Endothelial cell of umbilical vein (primary cell): ENCODE data around the gene DNMT3L. TPM values are rescaled to one million over a fixed set of nuclear protein-coding genes. Genes with fewer than 3 reads are reported as not detected.

Experiments used
- BruUV-seq: library from RNA; stranded (reverse); fragments of 400-500 nt; replicated peaks from 2 replicates; lab custom pipeline; 2021; lab: Mats Ljungman, UMichigan
- CTCF ChIA-PET: fragments of 300-600, 350-600 bp; sonication (Branson Sonifier 250); formaldehyde crosslinking; loops from one replicate; lab custom pipeline; 2021; ENCODE audit warnings: antibody characterized with exemption, inconsistent platforms; lab: Charles Lee
- POLR2A ChIA-PET: fragments of 300-600, 350-600 bp; sonication (Branson Sonifier 250); formaldehyde crosslinking; loops from one replicate; lab custom pipeline; 2021; ENCODE audit warnings: antibody characterized with exemption, inconsistent platforms; lab: Charles Lee
- DNase-seq: peaks from one replicate; pipeline ENCODE4 v3.0.0-alpha.2; 2011; ENCODE audit warnings: low read depth, low spot score
- FAIRE-seq: peaks from 2 replicates; lab custom pipeline; 2011; peaks lifted over from hg19 to GRCh38; lab: Jason Lieb, UNC
- H2AFZ ChIP-seq: 2 replicates; pipeline ENCODE4 v1.6.0; 2012; ENCODE audit warnings: low read depth, low read length, control low read depth, inconsistent platforms
- H3K27ac ChIP-seq: 2 replicates; pipeline ENCODE4 v1.5.1; 2011; ENCODE audit warnings: low read depth, mild to moderate bottlenecking, control low read depth, low read length, moderate library complexity; ENCODE audit not compliant: insufficient read depth
- H3K27me3 ChIP-seq, 2 experiments: 2 replicates each; pipeline versions ENCODE4 v1.6.0 to v1.6.1; 2011; ENCODE audit warnings: low read length in 2 of 2, mixed read lengths in 1 of 2; ENCODE audit not compliant: control insufficient read depth in 2 of 2, insufficient read depth in 2 of 2
- H3K36me3 ChIP-seq, 2 experiments: 2 replicates in 1 of 2; 3 replicates in 1 of 2; pipeline ENCODE4 v1.5.1; 2011; ENCODE audit warnings: low read length in 2 of 2, mild to moderate bottlenecking in 1 of 2, moderate library complexity in 1 of 2; ENCODE audit not compliant: control insufficient read depth in 2 of 2, insufficient read depth in 2 of 2; ENCODE audit errors: extremely low read depth in 1 of 2
- H3K4me1 ChIP-seq: 3 replicates; pipeline ENCODE4 v1.5.1; 2011; ENCODE audit warnings: mild to moderate bottlenecking, low read length; ENCODE audit not compliant: control insufficient read depth, insufficient read depth; ENCODE audit errors: extremely low read depth
- H3K4me2 ChIP-seq: 2 replicates; pipeline ENCODE4 v1.6.1; 2011; ENCODE audit warnings: low read length, control low read depth, mixed read lengths; ENCODE audit not compliant: insufficient read depth
- H3K4me3 ChIP-seq, 3 experiments: fragments of 200-600 bp in 1 of 3; sonication (generic), shearing (Covaris generic) in 1 of 3; replicated peaks in 1 of 3; 2 replicates each; pipeline ENCODE4 v1.5.1; 2011 to 2016; ENCODE audit warnings: control low read depth in 3 of 3, low read length in 3 of 3, mild to moderate bottlenecking in 2 of 3, inconsistent platforms in 1 of 3, low read depth in 1 of 3, moderate library complexity in 1 of 3; ENCODE audit not compliant: insufficient read depth in 1 of 3
- H3K79me2 ChIP-seq: 2 replicates; pipeline ENCODE4 v1.6.0; 2012; ENCODE audit warnings: low read length, inconsistent platforms; ENCODE audit not compliant: control insufficient read depth, insufficient read depth
- H3K9ac ChIP-seq: replicated peaks from 2 replicates; pipeline ENCODE3; 2011; ENCODE audit warnings: low read length, control low read depth; ENCODE audit not compliant: insufficient read depth; ENCODE audit errors: extremely low read depth
- H3K9me1 ChIP-seq: replicated peaks from 3 replicates; pipeline ENCODE4 v1.6.0; 2011; ENCODE audit warnings: mild to moderate bottlenecking, low read length; ENCODE audit not compliant: control insufficient read depth, insufficient read depth; ENCODE audit errors: extremely low read depth
- H3K9me3 ChIP-seq: replicated peaks from 2 replicates; pipeline ENCODE4 v1.5.1; 2012; ENCODE audit warnings: low read length, inconsistent platforms; ENCODE audit not compliant: control insufficient read depth, insufficient read depth
- H4K20me1 ChIP-seq: replicated peaks from 2 replicates; pipeline ENCODE3; 2011; ENCODE audit warnings: mild to moderate bottlenecking, low read length; ENCODE audit not compliant: control insufficient read depth, insufficient read depth; ENCODE audit errors: extremely low read depth
- EZH2 ChIP-seq: IDR thresholded peaks from 2 replicates; pipeline ENCODE4 v1.6.1; 2012; ENCODE audit warnings: borderline replicate concordance, low read depth, mild to moderate bottlenecking, moderate library complexity, low read length, inconsistent platforms; ENCODE audit not compliant: severe bottlenecking
- FOS ChIP-seq: IDR thresholded peaks from 2 replicates; pipeline ENCODE4 v1.6.1; 2011; ENCODE audit warnings: mild to moderate bottlenecking, low read length, moderate library complexity, borderline replicate concordance; ENCODE audit not compliant: insufficient read depth
- GATA2 ChIP-seq: IDR thresholded peaks from 2 replicates; pipeline ENCODE4 v1.7.0; 2011; ENCODE audit warnings: low read depth, mild to moderate bottlenecking, moderate library complexity, mixed read lengths, low read length; ENCODE audit not compliant: insufficient read length, insufficient read depth
- JUN ChIP-seq: IDR thresholded peaks from 2 replicates; pipeline ENCODE4 v1.6.1; 2011; ENCODE audit warnings: borderline replicate concordance, low read depth; ENCODE audit not compliant: insufficient read length, insufficient read depth
- MYC ChIP-seq: IDR thresholded peaks from one replicate; pipeline ENCODE4 v1.6.1; 2011; ENCODE audit warnings: mild to moderate bottlenecking, low read depth, low read length
- POLR2A ChIP-seq: IDR thresholded peaks from 2 replicates; pipeline ENCODE4 v1.6.1; 2012; ENCODE audit warnings: low read depth, mild to moderate bottlenecking, control low read depth, low read length
- POLR2AphosphoS5 ChIP-seq: IDR thresholded peaks from 2 replicates; pipeline ENCODE4 v1.6.1; 2012; ENCODE audit warnings: low read depth, mild to moderate bottlenecking, control low read depth, low read length, moderate library complexity; ENCODE audit not compliant: insufficient read depth
- dilution Hi-C: fragments of 300-500 bp; cut with MboI; formaldehyde crosslinking; loops from one replicate; pipeline ENCODE4 v1.15.0; 2019; ENCODE audit warnings: low sequenced_read_pairs; ENCODE audit not compliant: extremely low pct_ligation_motif_present
- intact Hi-C: fragments of 100-400 bp; cut with micrococcal nuclease; formaldehyde crosslinking; loops from one replicate; pipeline ENCODE4 v1.10.0; 2022
- polyA plus RNA-seq, 4 experiments: library from polyadenylated mRNA; depleted of rRNA in 3 of 4; stranded (reverse) in 3 of 4; unstranded in 1 of 4; fragments of >200 nt; gene quantifications; 2 replicates each; pipeline versions ENCODE4 v1.2.1 to v1.2.3, GENCODE V29; 2011 to 2012; ENCODE audit warnings: missing spikeins in 1 of 4
- total RNA-seq: library from RNA; stranded (reverse); gene quantifications from 2 replicates; pipeline ENCODE4 v1.2.3, GENCODE V29; 2021
- TF ChIP-seq, protein P1 (sequence below): IDR thresholded peaks from 2 replicates; pipeline ENCODE4 v1.6.1; 2011; ENCODE audit not compliant: insufficient read depth, insufficient read length
- TF ChIP-seq, protein P2 (sequence below), 2 donors: IDR thresholded peaks; 1 replicate in 1 of 2; 2 replicates in 1 of 2; pipeline ENCODE4 v1.5.1; 2011; ENCODE audit warnings: low read length in 2 of 2, mild to moderate bottlenecking in 2 of 2, moderate library complexity in 2 of 2, control low read depth in 1 of 2, inconsistent platforms in 1 of 2, low read depth in 1 of 2; ENCODE audit not compliant: insufficient read depth in 1 of 2; ENCODE audit errors: extremely low read depth in 1 of 2

Gene DNMT3L
- total and polyA plus RNA-seq, 2 donors (not counting 3 experiments of a cell fraction or from before 2014, with no cell fraction given): not detected

DNA sequence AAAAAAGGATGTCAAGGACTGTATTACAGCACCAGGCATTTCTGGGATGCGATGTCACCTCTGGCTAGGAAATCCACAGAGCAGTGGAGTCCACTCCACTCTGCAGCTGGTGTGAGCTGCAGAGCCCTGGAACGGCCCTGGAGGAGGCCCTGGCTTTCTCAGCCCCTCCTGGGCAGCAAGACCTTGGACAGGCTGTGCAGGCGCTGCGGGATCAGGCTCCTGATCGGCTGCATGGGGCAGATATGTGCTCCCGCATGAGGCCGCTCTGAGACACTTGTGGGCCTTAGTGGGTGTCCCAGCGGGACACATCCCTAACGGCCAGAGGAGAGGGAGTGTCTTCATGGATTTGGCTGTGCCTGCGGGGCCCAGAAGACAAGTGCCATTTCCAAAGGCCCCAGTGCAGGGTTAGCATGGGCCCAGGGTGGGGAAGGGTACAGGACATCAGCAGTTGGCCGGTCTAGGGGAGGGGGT is 6.2 kb downstream of the DNMT3L start:
- CTCF ChIA-PET: no interaction called here
- Histone ChIP-seq H3K36me3 (no peaks in the 10 kb centered on the region), H3K27ac (no peak overlapping the region), H3K4me2 (no peak overlapping the region), H3K4me1 (peaks cover 8% of the 10 kb centered on the region), H3K9me1 (no peaks in the 10 kb centered on the region), H3K79me2 (no peaks in the 10 kb centered on the region), H3K9ac (no peak overlapping the region), H3K27me3 (peaks cover 0 to 2% of the 10 kb centered on the region in 2 experiments), H3K9me3 (no peaks in the 10 kb centered on the region), H2AFZ (no peak overlapping the region), H3K4me3 (no peak overlapping the region), H4K20me1 (no peaks in the 10 kb centered on the region)
- intact Hi-C loops (no loop called here), dilution Hi-C loops (no loop called here)
- POLR2A ChIA-PET: no interaction called here
- no peak for DNase-seq
- TF ChIP-seq POLR2A (no peak), FOS (no peak), EZH2 (no peak), MYC (no peak), GATA2 (no peak), JUN (no peak), POLR2AphosphoS5 (no peak)
- TF ChIP-seq, protein P1, sequence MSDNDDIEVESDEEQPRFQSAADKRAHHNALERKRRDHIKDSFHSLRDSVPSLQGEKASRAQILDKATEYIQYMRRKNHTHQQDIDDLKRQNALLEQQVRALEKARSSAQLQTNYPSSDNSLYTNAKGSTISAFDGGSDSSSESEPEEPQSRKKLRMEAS: no peak
- TF ChIP-seq, protein P2, sequence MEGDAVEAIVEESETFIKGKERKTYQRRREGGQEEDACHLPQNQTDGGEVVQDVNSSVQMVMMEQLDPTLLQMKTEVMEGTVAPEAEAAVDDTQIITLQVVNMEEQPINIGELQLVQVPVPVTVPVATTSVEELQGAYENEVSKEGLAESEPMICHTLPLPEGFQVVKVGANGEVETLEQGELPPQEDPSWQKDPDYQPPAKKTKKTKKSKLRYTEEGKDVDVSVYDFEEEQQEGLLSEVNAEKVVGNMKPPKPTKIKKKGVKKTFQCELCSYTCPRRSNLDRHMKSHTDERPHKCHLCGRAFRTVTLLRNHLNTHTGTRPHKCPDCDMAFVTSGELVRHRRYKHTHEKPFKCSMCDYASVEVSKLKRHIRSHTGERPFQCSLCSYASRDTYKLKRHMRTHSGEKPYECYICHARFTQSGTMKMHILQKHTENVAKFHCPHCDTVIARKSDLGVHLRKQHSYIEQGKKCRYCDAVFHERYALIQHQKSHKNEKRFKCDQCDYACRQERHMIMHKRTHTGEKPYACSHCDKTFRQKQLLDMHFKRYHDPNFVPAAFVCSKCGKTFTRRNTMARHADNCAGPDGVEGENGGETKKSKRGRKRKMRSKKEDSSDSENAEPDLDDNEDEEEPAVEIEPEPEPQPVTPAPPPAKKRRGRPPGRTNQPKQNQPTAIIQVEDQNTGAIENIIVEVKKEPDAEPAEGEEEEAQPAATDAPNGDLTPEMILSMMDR (IDR thresholded peaks at IDR 0.05; ENCODE audit: extremely low read depth in 1 of 2, insufficient read depth in 1 of 2, low read depth in 1 of 2, low read length in 2 of 2): no peak
- no peak for FAIRE-seq
- BruUV-seq: no TSS peak
